Stomach (tissue), 4 donors: Measurements from ENCODE around the gene COL5A1.

ENCODE experiments used
- CTCF ChIP-seq, 7 experiments: fragments of 450-650 bp in 4 of 7; fragments of 200-600 bp in 3 of 7; sonication (generic) in 3 of 7; IDR thresholded peaks; one replicate each; pipeline ENCODE4 v1.5.1; 2016 to 2019; ENCODE audit warnings: antibody characterized with exemption in 7 of 7, control low read depth in 2 of 7, mild to moderate bottlenecking in 1 of 7
- POLR2A ChIP-seq, 4 donors: fragments of 450-650 bp; IDR thresholded peaks; one replicate each; pipeline ENCODE4 v1.6.1; 2016; ENCODE audit warnings: antibody characterized with exemption in 4 of 4, control low read depth in 2 of 4, mild to moderate bottlenecking in 1 of 4, moderate library complexity in 1 of 4

- TF ChIP-seq POLR2A (IDR thresholded peaks at IDR 0.05) (no peak), CTCF (IDR thresholded peaks at IDR 0.05) (no peak)
These were observed 185.0 kb downstream of the COL5A1 start for GRCh38 chr9:134826336-134827285.
